Activated CD4-positive, CD25-positive, alpha-beta regulatory T cell (primary cell): ENCODE measurements around the gene FAM210B.
"Not testable (repeated sequence)": the region's sequence is repeated elsewhere in the genome, so short reads cannot be mapped to it uniquely, and the experiment has no call there.

Experiments
- DNase-seq, 4 experiments: peaks; one replicate each; lab custom pipeline; 2025; lab: John Stamatoyannopoulos, UW

Gene FAM210B

DNA sequence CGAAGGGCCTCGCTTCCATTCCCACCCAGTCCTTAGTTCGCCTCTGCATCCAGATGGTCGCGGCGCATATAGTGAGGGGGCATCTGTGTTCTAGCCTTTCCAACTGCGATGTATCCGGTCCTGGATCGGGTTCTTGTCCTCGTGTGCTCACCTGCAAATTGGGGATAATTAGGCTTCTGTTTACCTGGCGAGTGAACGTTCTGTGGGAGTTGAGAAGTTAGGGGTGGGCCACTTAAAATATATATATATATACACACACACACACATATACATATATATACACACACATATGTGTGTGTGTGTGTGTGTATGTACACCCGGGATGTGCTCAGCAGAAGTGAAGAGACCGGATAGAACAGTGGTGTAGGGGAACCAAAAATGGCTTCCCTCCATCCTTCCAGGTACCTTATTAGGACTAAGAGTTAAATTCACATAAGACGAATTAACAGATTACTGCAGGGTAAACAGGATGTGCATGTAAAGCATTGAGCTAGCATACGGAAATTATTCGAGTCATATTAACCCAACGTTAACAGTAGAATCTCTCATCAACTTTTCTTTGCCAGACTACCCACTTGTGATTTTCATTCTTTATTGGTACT, 34.2 kb downstream of the FAM210B start:
- DNase-seq = no peak

DNA sequence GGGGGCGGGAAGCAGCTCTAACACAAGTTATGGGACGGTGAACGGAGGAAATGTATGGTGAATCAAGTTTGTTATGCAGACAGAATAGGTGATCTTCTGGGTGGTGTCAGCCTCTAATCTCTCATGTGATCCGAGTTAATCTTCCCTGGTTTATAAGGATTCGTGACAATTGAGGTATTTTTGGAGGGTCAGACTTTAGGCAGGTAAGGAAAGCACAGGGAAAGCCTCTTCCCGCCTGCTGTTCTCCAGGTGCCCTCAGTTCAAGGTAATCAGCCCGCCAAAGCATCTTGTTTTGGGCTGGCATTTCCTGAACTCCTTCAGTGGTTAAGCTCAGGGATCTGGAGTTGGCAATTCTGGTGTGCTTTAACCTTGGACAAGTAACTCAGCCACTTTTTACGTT, 34.9 kb downstream of the FAM210B start:
- DNase-seq = no peak

DNA sequence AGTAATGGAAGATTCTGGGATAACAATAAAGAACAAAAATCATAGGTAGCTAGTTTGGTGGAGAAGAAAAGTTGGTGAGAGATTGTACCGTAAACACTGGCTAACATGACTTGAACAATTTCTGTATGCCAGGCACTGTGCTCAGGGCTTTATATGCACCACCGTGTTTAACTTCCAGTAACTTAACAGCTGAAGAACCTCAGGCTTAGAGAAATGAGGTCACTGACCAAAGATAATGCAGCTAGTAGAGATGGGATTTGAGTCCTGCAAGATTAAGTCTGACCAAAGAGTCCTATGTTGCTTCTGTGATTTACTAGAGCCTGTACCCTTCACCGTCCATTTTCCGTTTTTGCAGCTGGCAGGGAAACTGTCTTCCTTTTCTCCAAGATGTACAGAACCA, 36.4 kb downstream of the FAM210B start:
- DNase-seq = no peak

DNA sequence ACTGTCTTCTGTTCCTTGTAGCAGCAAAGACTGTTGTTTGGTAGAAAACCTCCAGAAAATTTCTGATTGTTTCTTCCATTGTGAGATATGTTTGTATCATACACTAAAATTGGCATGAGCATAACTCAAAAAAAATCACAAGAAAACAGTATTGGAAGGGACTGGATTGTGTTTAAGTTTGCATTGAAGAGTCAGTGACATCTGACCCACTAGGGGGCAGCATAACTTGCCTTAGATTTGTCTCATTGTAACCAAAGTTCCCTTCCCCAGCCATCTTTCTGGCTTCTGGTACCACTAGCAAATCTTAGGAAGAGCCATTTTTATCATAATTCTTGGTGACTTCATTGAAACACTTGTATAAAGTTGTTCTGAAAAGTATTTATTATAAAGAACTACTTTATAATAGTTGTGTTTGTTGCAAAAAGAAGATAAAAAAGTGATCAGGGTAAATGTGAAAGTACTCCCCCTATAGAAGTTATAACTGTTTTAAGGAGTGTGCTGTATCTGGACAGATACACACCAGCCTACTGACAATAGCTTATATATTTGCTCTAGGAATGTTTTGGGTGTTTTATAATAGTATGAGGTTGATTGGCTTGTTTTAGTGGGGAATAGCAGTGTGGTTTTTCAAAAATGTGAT, 41.3 kb downstream of the FAM210B start:
- peak; percentile 16 to 29 (median 24) for DNase-seq

DNA sequence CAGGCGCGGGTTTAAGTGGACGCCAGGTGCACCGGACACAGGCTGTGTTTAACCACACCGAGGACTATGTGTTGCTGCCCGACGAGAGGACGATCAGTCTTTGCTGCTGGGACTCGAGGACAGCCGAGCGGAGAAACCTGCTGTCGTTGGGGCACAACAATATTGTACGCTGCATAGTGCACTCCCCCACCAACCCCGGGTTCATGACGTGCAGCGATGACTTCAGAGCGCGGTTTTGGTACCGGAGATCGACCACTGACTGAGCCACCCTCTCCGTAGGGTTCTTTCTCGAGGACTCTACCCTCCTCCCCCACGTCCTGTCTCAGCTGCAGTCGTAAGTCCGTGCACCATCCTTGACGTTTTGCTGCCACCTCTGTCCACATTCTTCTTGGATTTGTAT, 44.7 kb downstream of the FAM210B start:
- DNase-seq = no peak

DNA sequence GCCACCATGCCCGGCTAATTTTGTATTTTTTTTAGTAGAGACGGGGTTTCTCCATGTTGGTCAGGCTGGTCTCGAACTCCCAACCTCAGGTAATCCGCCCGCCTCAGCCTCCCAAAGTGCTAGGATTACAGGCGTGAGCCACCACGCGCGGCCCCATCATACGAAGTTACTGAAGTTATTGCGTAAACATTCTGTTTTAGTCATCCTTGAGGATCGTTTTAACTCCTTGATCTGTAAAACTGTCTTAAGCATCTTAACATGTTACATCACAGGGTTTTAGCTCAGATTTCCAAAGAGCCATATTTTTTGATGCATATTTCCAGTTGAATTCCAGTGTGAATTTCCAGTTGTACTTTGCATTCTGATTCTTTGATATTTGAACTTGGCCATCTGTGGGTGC, 46.6 kb downstream of the FAM210B start:
- not testable (repeated sequence) for DNase-seq

DNA sequence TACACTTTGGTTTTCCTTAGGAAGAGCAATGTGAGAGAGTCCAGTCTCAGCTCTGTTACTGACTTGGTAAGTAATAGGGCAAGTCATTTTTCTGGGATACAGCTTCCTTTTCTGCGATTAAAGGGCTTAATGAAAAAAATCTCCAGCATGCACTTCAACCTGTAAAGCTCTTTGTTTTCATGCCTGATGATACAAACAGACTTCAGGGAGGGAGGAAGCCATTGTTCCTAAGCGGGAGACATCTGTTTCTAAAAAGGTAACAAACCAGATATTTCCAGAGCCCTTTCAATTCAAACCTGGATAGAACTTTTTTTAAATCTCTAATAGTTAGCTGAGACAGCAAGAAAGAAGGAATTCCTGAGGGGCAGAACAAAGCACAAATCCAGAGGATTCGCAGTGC, 48.1 kb downstream of the FAM210B start:
- no peak for DNase-seq

DNA sequence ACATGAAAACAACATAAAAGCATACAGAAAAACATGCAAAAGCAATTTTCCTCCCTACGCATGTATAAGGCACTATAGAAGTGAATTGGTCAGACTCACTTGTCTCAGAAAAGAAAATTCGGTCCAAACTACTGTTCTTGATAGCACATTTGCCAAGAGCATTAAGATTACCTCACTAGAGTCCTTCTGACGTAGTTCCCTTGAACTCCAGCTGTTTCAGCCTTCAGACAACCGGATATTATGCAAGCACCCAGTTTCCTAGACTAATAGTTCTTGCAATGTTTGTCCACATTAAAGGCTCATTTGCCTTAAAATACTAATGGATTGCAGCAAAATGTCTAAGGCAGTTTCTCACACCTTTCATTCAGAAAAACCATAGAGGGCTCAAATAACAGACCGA, 50.7 kb downstream of the FAM210B start:
- DNase-seq = no peak

DNA sequence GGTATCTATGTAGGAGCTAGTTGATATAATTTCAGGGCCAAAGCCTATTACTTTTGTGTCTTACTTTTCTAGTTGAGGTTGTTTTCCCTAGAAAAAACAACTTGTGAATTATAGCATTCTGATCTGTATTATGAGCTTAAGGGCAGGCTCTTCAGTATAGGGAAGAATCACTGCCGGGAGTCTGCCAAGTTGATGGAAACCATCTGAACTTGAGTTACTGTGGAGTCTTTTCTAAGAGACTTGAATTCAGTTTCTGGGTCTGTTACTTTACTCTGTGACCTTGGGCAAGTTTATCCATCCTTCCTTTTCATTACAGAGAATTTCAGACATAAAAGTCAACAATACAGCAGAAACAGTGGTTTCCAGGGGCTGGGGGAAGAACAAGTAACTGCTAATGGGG, 51.2 kb downstream of the FAM210B start:
- no peak for DNase-seq

DNA sequence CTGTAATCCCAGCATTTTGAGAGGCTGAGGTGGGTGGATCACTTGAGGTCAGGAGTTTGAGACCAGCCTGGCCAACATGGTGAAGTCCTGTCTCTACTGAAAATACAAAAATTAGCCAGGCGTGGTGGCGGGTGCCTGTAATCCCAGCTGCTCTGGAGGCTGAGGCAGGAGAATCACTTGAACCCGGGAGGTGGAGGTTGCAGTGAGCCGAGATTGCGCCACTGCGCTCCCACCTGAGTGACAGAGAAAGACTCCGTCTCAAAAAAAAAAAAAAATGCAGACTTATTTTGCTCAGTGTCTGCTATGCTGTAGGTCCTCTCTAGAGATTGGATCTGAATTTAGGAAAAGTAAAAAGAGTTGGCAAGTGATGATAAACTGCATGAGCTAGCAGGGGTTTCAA, 52.5 kb downstream of the FAM210B start:
- not testable (repeated sequence) for DNase-seq

DNA sequence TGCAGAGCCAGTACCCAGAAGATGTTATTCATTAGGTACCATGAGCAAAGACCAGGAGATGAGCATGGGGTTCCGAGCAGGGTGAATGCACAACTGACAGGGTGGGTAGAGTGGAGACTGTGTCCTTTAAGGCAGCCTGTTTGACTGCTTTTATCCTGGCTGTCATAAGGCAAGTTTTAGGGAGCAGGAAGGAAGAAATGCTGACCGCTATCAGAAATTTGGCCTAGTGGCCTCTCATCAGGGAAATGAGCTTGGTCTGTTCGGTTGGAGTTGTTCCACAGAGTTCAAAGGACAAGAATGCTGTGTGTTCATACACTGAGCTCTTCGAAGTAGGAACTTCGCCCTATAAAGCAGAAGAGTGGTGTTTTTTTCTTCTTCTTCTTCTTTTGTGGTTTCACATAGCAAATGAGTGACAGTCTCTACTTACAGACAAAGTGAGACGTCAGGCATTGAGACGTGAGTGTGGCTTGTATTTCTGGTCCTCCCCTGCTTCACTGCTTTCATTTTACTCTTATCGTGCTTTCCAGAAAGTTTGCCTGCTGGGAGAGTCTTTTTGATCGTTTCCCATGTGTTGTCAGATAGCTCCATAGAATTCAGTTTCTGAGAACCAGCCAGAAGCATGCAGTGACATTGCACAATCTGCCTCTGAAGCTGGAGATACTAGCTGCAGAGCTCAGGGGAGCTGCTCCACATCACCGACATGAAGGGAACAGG, 53.1 kb downstream of the FAM210B start, which contains the start of gene CASS4:
Gene CASS4 (plus strand): TSS at position 502 of the 714 bp plus-strand sequence. CDS start 199 bp downstream, at position 701.
- no peak for DNase-seq

DNA sequence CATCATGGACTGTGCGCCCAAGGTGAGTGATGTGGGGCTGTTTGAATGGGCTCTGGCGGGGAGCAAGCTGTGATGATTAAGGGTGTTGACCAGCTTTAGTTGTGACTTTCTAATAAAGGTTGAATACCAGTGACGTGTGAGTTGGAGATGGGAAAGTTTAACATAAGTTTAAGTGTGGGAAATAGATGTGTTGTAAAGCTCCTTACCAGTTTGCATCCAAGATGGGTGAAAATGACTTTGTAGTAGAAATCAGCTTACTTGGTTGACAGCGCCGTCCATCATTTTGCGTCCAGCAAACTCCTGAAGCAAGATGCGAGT, 53.7 kb downstream of the FAM210B start:
- no peak for DNase-seq

DNA sequence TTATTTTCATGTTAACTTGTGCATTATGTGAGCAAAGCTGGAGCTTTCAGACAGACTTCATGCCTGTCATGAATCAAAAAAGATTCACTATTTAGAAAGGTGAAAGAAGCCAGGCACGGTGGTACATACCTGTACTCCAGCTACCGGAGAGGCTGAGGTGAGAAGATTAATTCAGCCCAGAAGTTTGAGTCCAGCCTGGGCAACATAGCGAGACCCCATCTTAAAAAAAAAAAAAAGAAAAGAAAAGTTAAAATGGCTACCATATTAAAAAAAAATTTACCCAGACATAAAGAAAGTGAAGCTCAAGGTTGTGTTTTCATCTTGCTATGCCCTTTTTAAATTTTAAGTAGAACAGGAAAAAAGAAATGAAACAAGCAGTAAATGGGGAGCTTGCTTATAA, 54.2 kb downstream of the FAM210B start:
- no peak for DNase-seq

DNA sequence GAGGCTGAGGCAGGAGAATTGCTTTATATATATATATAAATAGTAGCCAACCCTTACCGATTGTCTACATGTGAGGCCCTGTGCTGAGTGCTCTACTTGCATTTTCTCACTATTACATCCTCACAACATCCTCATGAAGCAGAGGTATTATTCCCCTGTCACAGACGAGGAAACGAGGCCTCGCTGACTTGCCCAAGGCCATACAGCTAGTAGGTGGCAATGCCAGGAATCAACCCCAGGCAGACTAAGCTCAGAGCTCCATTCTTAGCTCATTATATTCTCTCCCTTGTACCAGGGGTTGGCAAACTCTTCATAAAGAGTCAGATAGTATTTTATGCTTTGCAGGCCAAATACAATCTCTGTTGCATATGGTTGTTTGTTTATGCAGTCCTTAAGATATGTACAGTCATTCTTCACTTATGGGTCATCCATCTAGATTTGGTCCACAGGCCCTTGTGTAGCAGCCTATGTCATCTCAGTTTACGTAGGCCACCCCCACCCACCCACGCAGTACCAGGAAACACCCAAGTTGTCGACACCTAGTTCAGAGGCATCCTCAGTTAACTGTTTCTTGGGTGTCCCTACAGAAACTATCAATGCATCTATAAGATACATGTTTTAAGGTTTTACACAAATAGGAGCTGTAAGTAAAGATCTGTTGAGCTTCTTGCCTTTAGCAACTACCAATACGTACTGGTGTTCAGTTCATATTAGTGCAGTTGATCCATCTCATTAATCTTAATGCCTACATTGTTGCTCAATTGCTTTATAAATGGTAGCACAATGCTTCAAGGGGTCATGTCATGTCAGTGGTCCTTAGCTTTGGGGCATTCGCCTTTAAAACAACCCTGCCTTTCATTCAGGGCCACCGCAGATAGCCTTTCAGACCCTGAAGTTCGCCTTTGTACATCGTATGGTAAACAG, 56.3 kb downstream of the FAM210B start:
- no peak for DNase-seq

DNA sequence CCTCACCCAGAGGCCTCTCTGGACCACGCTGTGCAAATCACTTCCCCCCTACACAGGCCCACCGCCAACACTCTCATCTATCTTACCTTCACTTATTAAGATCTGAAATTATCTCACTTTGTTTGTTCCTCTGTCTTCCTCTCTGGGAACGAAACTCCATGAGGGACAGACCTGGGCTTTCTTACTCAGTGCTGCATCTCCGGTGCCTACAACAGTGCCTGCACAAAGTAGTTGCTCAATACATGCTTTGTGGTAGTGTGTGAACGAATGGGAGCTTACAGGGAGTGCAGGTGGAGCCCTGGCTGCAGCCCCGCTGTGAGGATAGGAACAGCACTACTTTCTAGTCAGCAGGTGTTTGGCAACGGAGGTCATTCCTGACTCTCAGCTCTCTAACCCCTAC, 58.6 kb downstream of the FAM210B start:
- DNase-seq = no peak

DNA sequence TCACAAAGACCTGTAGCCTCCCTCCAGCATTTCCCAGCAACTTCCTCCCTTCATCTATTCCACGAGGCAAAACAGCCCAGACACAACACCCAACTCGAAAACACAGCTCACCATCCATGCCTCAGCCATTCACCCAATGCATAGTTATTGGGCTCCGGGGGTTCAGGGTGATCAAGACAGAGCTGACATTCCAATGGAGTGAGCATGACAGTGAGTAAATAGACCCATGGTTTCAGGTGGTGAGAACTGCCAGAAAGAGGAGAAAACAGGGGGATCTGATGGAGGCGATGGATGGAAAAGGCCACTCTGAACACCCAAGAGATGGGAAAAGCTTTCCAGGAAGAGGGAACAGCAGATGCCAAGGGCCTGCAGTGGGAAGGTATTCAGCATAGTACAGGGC, 59.1 kb downstream of the FAM210B start:
- DNase-seq = no peak
